Stimulated activated memory B cell treated with anti-CD40 and anti-IgM and Interleukin-4, amounts not matched to agents 10 μg/mL and 1 μg/mL and 100 μg/mL, for 72 hours (primary cell): ENCODE measurements around the gene BAHD1.

ENCODE experiments used
- ATAC-seq: fragments of 150-1000 bp; cut with Tn5 transposase; 2 replicates; pipeline ENCODE4 v1.10.0; 2021
- H3K27ac Mint-ChIP-seq: one replicate; pipeline ENCODE4 v1.8.0; 2022; ENCODE audit warnings: mild to moderate bottlenecking, mixed read lengths
- H3K27me3 Mint-ChIP-seq: one replicate; pipeline ENCODE4 v1.8.0; 2022; ENCODE audit warnings: mixed read lengths
- H3K36me3 Mint-ChIP-seq: one replicate; pipeline ENCODE4 v1.8.0; 2022; ENCODE audit warnings: mixed read lengths
- H3K4me1 Mint-ChIP-seq: one replicate; pipeline ENCODE4 v1.8.0; 2022; ENCODE audit warnings: mixed read lengths
- H3K4me3 Mint-ChIP-seq: one replicate; pipeline ENCODE4 v1.8.0; 2022; ENCODE audit warnings: mild to moderate bottlenecking, moderate library complexity, mixed read lengths
- H3K9me3 Mint-ChIP-seq: one replicate; pipeline ENCODE4 v1.8.0; 2022; ENCODE audit warnings: mixed read lengths

Gene BAHD1

DNA sequence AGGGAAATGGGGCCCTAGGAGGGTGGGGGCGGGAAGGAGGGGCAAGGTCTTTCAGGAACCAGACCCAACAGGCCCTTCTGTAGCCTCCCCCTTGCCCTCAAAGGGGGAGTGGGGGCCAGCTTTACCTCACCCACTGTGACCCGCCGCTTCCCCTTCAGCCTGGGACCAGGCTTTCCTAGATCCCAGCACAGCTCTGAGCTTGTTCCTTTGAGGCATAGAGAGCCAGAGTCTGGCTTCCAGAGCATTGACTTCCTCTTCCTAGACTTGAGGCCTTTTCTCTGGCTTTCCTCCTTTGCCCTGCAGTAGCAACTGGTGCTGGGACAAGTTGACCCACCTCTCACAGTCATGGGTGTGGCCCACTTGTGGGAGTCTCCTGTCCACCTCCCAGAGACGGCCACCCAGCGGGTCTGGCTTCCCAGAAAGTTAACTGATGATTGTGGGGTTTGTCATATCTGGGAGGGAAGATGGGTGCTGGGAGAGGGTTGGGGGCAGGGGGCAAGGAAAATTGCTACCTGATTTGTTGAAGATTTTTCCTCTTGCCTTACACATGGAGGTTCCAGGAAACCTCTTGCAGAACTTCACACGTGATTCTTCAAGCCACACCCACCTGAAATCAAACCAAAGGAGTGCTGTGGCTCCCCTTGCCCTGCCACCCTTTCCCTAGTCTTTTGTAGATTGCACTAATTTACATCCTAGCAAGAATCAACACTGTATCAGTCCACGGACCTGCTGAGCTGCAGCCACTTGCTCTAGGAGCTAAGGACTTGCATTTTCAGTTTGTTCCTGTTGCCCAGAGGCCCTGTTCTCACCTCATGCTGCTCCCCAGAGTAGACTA is 25.9 kb downstream of the BAHD1 start:
- H3K9me3 Mint-ChIP-seq, result no peaks in the 10 kb centered on the region
- ATAC-seq, result no peak
- peaks cover 22% of the 10 kb centered on the region for H3K36me3 Mint-ChIP-seq
- H3K27me3 Mint-ChIP-seq, result no peaks in the 10 kb centered on the region
- H3K4me1 Mint-ChIP-seq, result peaks cover 10% of the 10 kb centered on the region
- H3K4me3 Mint-ChIP-seq, result no peak overlapping the region
- H3K27ac Mint-ChIP-seq, result no peak overlapping the region

DNA sequence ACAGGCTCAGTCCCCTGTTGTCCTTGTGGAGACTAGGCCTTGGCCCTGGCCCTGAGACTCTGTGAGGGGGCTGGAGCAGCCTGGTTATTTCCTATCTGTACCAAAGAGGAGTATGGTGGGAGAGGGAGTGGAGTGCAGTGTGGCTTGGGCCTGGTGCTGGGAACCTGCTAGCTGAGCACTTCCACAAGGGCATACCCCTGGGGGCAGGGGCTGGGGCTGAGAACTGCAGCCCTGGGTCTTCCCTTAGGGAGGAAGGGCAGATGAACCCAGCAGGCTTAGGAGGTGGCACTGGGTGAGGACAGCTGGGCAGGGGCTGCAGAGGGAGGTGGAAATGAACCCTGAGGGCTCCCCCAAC is 26.5 kb downstream of the BAHD1 start:
- no peaks in the 10 kb centered on the region for H3K9me3 Mint-ChIP-seq
- peaks cover 22% of the 10 kb centered on the region for H3K36me3 Mint-ChIP-seq
- ATAC-seq, result no peak
- H3K4me1 Mint-ChIP-seq, result peaks cover 15% of the 10 kb centered on the region
- H3K27ac Mint-ChIP-seq, result no peak overlapping the region
- H3K4me3 Mint-ChIP-seq, result no peak overlapping the region
- H3K27me3 Mint-ChIP-seq, result no peaks in the 10 kb centered on the region

DNA sequence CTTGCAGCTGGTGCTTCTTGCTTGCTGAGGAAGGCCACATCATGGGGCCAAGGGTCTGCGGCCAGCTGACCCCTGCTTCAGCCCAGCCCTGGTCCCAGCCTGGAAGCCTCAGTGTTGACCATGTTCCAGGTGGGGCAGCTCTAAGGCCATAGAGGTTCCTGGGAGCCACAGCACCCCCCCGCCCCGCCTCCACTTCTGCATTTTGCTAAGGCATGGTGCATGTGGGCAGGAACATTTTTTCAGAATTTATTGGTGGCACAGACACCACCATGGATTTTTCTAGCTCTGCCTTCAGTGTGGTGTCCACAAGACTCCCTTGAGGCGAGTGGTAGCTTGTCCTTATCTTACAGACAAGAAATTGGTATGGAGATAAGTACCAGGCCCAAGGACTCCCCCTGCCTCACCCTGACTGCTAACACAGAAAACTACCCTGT is 28.2 kb downstream of the BAHD1 start:
- H3K36me3 Mint-ChIP-seq, result peaks cover 18% of the 10 kb centered on the region
- peaks cover 24% of the 10 kb centered on the region for H3K4me1 Mint-ChIP-seq
- ATAC-seq, result no peak
- H3K27me3 Mint-ChIP-seq, result no peaks in the 10 kb centered on the region
- no peaks in the 10 kb centered on the region for H3K9me3 Mint-ChIP-seq
- H3K27ac Mint-ChIP-seq, result peak overlapping the region; percentile 1
- H3K4me3 Mint-ChIP-seq, result no peak overlapping the region

DNA sequence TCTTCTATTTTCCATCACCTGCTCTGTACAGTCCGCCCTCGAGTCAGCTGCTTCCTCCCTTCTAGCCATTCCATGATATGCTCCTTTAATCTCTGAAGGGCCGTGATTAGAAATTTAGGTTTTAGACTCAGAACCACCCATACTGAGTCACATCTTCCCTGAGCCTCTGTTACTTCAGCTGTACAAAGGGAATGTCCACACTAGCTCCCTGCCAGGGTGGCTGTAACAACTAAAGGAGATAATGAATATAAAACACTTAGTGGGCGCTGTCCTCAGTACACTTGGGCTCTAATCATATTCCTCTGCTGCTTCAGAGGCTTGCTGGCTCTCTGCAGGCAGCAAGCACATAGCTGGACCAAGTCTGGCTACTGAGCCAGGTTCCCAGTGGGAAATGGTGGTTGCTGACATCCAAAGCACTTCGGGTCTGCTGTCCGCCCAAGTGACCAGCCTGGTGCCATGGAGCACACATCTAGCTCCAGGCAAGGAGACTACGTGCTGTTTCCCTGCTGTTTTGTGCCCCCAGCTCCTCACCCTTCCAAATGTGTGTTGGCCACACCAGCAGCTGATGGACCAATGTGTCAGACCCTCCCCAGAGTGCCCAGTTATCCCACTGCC is 29.1 kb downstream of the BAHD1 start:
- H3K27me3 Mint-ChIP-seq, result no peaks in the 10 kb centered on the region
- peaks cover 18% of the 10 kb centered on the region for H3K4me1 Mint-ChIP-seq
- peak overlapping the region; percentile 52 for H3K4me3 Mint-ChIP-seq
- H3K9me3 Mint-ChIP-seq, result no peaks in the 10 kb centered on the region
- no peak for ATAC-seq
- peaks cover 11% of the 10 kb centered on the region for H3K36me3 Mint-ChIP-seq
- H3K27ac Mint-ChIP-seq, result peak overlapping the region; percentile 1

- Mint-ChIP-seq H3K36me3 (peaks cover 7% of the 10 kb centered on the region), H3K4me1 (peaks cover 16% of the 10 kb centered on the region), H3K9me3 (no peaks in the 10 kb centered on the region), H3K27me3 (no peaks in the 10 kb centered on the region), H3K27ac (peak within 1 kb of the TSS; percentile 82), H3K4me3 (peak within 1 kb of the TSS; percentile 84)
- ATAC-seq, result peak; percentile 79
Measured at GRCh38 chr15:40470423-40471104, 29.8 kb downstream of the BAHD1 start, which contains the start of gene CHST14. TSS of gene CHST14 (plus strand) at chr15:40470984. CDS start at chr15:40471214, 230 bp downstream.

DNA sequence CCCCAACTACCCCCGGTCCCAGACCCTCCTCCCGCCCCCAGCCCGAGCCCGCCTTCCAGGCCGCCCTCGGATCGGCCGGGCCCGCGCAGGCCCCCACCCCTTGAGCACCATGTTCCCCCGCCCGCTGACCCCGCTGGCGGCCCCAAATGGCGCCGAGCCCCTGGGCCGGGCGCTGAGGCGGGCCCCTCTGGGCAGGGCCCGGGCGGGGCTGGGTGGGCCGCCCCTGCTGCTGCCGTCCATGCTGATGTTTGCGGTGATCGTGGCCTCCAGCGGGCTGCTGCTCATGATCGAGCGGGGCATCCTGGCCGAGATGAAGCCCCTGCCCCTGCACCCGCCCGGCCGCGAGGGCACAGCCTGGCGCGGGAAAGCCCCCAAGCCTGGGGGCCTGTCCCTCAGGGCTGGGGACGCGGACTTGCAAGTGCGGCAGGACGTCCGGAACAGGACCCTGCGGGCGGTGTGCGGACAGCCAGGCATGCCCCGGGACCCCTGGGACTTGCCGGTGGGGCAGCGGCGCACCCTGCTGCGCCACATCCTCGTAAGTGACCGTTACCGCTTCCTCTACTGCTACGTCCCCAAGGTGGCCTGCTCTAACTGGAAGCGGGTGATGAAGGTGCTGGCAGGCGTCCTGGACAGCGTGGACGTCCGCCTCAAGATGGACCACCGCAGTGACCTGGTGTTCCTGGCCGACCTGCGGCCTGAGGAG is 30.5 kb downstream of the BAHD1 start:
- Mint-ChIP-seq H3K27ac (peak overlapping the region; percentile 82), H3K4me1 (peaks cover 16% of the 10 kb centered on the region), H3K36me3 (peaks cover 6% of the 10 kb centered on the region), H3K4me3 (peak overlapping the region; percentile 84), H3K9me3 (no peaks in the 10 kb centered on the region), H3K27me3 (no peaks in the 10 kb centered on the region)
- ATAC-seq, result peak; percentile 67

GRCh38 chr15:40471808-40472150 is 31.0 kb downstream of the BAHD1 start:
- Mint-ChIP-seq H3K36me3 (peaks cover 1% of the 10 kb centered on the region), H3K4me3 (peak overlapping the region; percentile 84), H3K9me3 (no peaks in the 10 kb centered on the region), H3K27me3 (no peaks in the 10 kb centered on the region), H3K4me1 (peaks cover 16% of the 10 kb centered on the region), H3K27ac (peak overlapping the region; percentile 82)
- ATAC-seq, result peak; percentile 4

- H3K27ac Mint-ChIP-seq, result peak overlapping the region; percentile 82
- H3K4me1 Mint-ChIP-seq, result peaks cover 16% of the 10 kb centered on the region
- peak overlapping the region; percentile 84 for H3K4me3 Mint-ChIP-seq
- H3K36me3 Mint-ChIP-seq, result no peaks in the 10 kb centered on the region
- ATAC-seq, result no peak
- H3K9me3 Mint-ChIP-seq, result no peaks in the 10 kb centered on the region
- H3K27me3 Mint-ChIP-seq, result no peaks in the 10 kb centered on the region
Measured at GRCh38 chr15:40472171-40472727, 31.5 kb downstream of the BAHD1 start.

- no peak overlapping the region for H3K4me3 Mint-ChIP-seq
- no peaks in the 10 kb centered on the region for H3K36me3 Mint-ChIP-seq
- peaks cover 16% of the 10 kb centered on the region for H3K4me1 Mint-ChIP-seq
- no peak overlapping the region for H3K27ac Mint-ChIP-seq
- no peaks in the 10 kb centered on the region for H3K27me3 Mint-ChIP-seq
- no peaks in the 10 kb centered on the region for H3K9me3 Mint-ChIP-seq
- no peak for ATAC-seq
Measured at GRCh38 chr15:40474581-40474980, 33.8 kb downstream of the BAHD1 start.

- ATAC-seq, result no peak
- Mint-ChIP-seq H3K36me3 (no peaks in the 10 kb centered on the region), H3K27me3 (peaks cover 6% of the 10 kb centered on the region), H3K27ac (no peak overlapping the region), H3K9me3 (no peaks in the 10 kb centered on the region), H3K4me3 (no peak overlapping the region), H3K4me1 (peaks cover 3% of the 10 kb centered on the region)
Measured at GRCh38 chr15:40477642-40478327, 37.0 kb downstream of the BAHD1 start.

DNA sequence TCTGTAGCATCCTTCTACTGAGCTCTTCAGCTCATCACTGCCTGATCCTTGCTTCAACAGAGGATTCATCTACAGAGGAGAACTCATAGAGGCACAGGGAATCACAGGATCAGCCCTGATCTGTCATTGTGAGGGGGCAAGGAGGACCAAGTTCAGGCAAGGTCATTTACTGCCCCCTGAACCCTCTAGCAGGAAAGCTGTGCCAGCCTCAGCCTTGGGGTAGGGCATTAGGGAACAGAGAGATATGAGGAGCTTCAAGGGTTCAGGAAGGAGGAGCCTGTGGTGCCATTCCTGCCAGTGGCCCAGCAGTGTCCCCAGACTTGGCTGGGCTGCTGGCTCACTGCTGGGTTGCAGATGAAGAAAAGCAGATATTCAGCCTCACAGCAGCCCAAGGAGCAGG is 38.3 kb downstream of the BAHD1 start:
- Mint-ChIP-seq H3K4me3 (no peak overlapping the region), H3K9me3 (no peaks in the 10 kb centered on the region), H3K27ac (no peak overlapping the region), H3K27me3 (peaks cover 10% of the 10 kb centered on the region), H3K36me3 (no peaks in the 10 kb centered on the region), H3K4me1 (no peaks in the 10 kb centered on the region)
- no peak for ATAC-seq

DNA sequence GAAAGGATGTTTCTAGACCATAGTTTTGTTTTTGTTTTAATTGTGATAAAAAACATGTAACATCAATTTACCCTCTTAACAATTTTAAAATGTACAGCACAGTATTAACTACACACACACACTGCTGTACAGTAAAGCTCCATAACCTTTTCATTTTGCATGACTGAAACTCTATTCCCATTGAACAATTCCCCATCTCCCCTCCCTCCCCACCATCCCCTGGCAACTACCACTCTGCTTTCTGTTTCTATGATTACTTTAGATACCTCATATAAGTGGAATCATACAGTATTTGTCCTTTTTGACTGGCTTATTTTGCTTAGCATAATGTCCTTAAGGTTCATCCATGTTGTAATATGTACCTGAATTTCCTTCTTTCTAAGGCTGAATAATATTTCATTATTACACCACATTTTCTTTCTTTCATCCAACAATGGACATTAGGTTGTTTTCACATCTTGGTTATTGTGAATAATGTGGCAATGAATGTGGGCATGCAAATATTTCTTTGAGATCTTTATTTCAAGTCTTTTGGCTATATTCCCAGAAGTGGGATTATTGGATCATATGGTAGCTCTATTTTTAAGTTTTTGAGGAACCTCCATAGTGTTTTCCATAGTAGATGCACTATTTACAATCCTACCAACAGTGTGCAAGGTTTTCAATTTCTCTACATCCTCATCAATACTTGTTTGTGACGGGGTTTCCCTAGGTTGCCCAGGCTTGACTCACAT is 40.8 kb downstream of the BAHD1 start:
- Mint-ChIP-seq H3K36me3 (no peaks in the 10 kb centered on the region), H3K4me1 (no peaks in the 10 kb centered on the region), H3K27me3 (peaks cover 23% of the 10 kb centered on the region), H3K27ac (no peak overlapping the region), H3K9me3 (no peaks in the 10 kb centered on the region), H3K4me3 (no peak overlapping the region)
- no peak for ATAC-seq

DNA sequence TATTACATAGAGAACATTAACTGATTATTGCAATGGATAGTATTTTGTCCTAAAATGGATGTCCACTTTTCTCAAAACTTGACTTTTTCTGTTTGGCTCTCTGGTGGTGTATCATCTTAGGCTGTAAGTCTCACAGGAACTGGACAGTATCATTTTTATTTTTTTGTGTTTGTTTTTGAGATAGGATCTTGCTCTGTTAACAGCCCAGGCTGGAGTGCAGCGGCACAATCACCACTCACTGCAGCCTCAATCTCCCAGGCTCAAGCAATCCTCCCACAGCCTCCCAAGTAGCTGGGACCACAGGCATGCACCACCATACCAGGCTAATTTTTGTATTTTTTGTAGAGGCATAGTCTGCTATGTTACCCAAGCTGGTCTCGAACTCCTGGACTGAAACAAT is 43.2 kb downstream of the BAHD1 start:
- no peak for ATAC-seq
- Mint-ChIP-seq H3K36me3 (no peaks in the 10 kb centered on the region), H3K27ac (no peak overlapping the region), H3K4me3 (no peak overlapping the region), H3K27me3 (peaks cover 24% of the 10 kb centered on the region), H3K9me3 (no peaks in the 10 kb centered on the region), H3K4me1 (no peaks in the 10 kb centered on the region)
